NOMO-1 treated with dmso at 0.1 percent for 144 hours (cell line): Measurements from ENCODE around the gene PRX.

Experiments
- DNase-seq: peaks from one replicate; lab custom pipeline; 2025; ENCODE audit not compliant: unreplicated experiment; lab: John Stamatoyannopoulos, UW

The PRX gene

GRCh38 chr19:40369797-40370196 is 43.4 kb downstream of the PRX start:
- no peak for DNase-seq

- no peak for DNase-seq
Observed at GRCh38 chr19:40367577-40368434, 45.4 kb downstream of the PRX start.

- no peak for DNase-seq
Observed at GRCh38 chr19:40366697-40367561, 46.2 kb downstream of the PRX start.

- peak; percentile 56 for DNase-seq
Observed at GRCh38 chr19:40365613-40366401, 47.4 kb downstream of the PRX start.

- no peak for DNase-seq
Observed at GRCh38 chr19:40365010-40365409, 48.2 kb downstream of the PRX start.

- DNase-seq, result peak; percentile 71
Observed at GRCh38 chr19:40363069-40363468, 50.1 kb downstream of the PRX start.

GRCh38 chr19:40362160-40362559 is 51.0 kb downstream of the PRX start:
- no peak for DNase-seq

- DNase-seq, result no peak
Observed at GRCh38 chr19:40360708-40361241, 52.4 kb downstream of the PRX start.

GRCh38 chr19:40360020-40360707 is 53.0 kb downstream of the PRX start:
- no peak for DNase-seq

- peak; percentile 74 for DNase-seq
Observed at GRCh38 chr19:40358773-40359172, 54.4 kb downstream of the PRX start.

GRCh38 chr19:40357640-40358039 is 55.5 kb downstream of the PRX start:
- no peak for DNase-seq

- DNase-seq, result no peak
Observed at GRCh38 chr19:40356681-40357595, 56.2 kb downstream of the PRX start.

- DNase-seq, result no peak
Observed at GRCh38 chr19:40355975-40356680, 57.0 kb downstream of the PRX start.

- no peak for DNase-seq
Observed at GRCh38 chr19:40348961-40349507, 64.1 kb downstream of the PRX start.

- DNase-seq, result peak; percentile 97
Observed at GRCh38 chr19:40348125-40348913, 64.9 kb downstream of the PRX start, which contains the start of the genes C19orf47 and PLD3. Gene C19orf47, minus strand, starts transcription at chr19:40348397. Its CDS starts 6,540 bp downstream, at chr19:40341857. Gene PLD3, plus strand, starts transcription at chr19:40348695. Its CDS starts 17,789 bp downstream, at chr19:40366484.

- no peak for DNase-seq
Observed at GRCh38 chr19:40344422-40344821, 68.8 kb downstream of the PRX start.
